Measurements from ENCODE around the gene C6orf52. TPM values are rescaled to one million over a fixed set of nuclear protein-coding genes. Genes with fewer than 3 reads are reported as not detected.
A peak's percentile ranks its signal among the peaks of the same experiment; 100 is the strongest.
"Not testable (repeated sequence)": the region's sequence is repeated elsewhere in the genome, so short reads cannot be mapped to it uniquely, and the experiment has no call there.

The C6orf52 gene
- total RNA-seq, 4 donors from 2014 or later = not detected

DNA sequence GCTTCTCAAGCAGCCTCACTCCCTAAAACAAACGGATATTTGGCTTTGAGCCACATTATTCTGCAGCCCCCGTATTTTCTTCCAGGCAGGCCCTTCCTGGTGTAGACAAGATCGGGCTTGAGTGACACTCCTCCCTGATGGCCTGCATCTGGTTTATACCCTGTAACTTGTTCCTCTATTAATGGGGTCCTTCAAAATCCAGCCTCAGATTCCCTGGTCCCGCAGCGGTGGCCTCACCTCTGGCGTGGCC lies 28.1 kb upstream of the C6orf52 start:
- TF ChIP-seq, protein P1, sequence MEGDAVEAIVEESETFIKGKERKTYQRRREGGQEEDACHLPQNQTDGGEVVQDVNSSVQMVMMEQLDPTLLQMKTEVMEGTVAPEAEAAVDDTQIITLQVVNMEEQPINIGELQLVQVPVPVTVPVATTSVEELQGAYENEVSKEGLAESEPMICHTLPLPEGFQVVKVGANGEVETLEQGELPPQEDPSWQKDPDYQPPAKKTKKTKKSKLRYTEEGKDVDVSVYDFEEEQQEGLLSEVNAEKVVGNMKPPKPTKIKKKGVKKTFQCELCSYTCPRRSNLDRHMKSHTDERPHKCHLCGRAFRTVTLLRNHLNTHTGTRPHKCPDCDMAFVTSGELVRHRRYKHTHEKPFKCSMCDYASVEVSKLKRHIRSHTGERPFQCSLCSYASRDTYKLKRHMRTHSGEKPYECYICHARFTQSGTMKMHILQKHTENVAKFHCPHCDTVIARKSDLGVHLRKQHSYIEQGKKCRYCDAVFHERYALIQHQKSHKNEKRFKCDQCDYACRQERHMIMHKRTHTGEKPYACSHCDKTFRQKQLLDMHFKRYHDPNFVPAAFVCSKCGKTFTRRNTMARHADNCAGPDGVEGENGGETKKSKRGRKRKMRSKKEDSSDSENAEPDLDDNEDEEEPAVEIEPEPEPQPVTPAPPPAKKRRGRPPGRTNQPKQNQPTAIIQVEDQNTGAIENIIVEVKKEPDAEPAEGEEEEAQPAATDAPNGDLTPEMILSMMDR (IDR thresholded peaks at IDR 0.05) = no peak
- intact Hi-C loops (cut with DNase I; ENCODE audit: low total_unique reads) = no loop called here
- no peak for DNase-seq (ENCODE audit: low spot score in 2 of 2)
- 0% methylated on average over 5 to 6 of the region's 6 CpGs for WGBS, 2 donors
- peak overlapping the region; percentile 21 for H3K4me3 ChIP-seq (ENCODE audit: low read depth, poor library complexity, severe bottlenecking)

DNA sequence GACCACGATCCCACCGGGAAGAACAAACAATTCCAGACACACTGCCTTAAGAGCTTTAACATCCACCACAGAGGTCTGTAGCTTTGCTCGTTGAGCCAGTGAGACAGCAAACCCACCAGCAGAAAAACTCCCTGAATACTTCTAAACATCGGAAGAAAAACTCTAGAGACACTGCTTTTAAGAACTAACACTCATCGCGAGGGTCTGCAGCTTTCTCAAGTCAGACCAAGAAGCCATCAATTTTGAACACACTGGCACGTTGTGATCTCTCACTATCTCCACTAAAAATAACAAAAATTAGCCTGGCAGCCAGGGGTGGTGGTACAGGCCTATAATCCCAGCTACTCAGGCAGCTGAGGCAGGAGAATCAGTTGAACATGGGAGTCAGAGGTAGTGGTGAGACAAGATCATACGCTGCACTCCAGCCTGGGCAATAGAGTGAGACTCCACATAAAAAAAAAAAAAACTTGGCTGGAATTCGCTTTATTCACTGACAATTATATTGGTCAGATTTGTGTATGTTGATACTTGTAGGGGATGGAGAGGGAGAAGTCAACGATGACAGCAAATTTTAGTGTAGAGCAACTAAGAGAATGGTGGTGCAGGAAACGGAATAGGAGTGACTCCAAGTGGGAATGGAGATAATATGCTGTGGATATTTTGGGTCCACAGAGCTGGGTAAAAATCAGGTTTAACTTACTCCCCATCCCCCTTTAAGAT lies 27.6 kb upstream of the C6orf52 start:
- intact Hi-C loops (cut with DNase I; ENCODE audit: low total_unique reads) = no loop called here
- no peak for DNase-seq (ENCODE audit: low spot score in 2 of 2)
- peak overlapping the region; percentile 21 for H3K4me3 ChIP-seq (ENCODE audit: low read depth, poor library complexity, severe bottlenecking)
- 75% methylated on average over 11 of the region's 11 CpGs for WGBS, 2 donors
- TF ChIP-seq, protein P1 (IDR thresholded peaks at IDR 0.05) = no peak
- no peak for TF ChIP-seq POLR2A (IDR thresholded peaks at IDR 0.05)

DNA sequence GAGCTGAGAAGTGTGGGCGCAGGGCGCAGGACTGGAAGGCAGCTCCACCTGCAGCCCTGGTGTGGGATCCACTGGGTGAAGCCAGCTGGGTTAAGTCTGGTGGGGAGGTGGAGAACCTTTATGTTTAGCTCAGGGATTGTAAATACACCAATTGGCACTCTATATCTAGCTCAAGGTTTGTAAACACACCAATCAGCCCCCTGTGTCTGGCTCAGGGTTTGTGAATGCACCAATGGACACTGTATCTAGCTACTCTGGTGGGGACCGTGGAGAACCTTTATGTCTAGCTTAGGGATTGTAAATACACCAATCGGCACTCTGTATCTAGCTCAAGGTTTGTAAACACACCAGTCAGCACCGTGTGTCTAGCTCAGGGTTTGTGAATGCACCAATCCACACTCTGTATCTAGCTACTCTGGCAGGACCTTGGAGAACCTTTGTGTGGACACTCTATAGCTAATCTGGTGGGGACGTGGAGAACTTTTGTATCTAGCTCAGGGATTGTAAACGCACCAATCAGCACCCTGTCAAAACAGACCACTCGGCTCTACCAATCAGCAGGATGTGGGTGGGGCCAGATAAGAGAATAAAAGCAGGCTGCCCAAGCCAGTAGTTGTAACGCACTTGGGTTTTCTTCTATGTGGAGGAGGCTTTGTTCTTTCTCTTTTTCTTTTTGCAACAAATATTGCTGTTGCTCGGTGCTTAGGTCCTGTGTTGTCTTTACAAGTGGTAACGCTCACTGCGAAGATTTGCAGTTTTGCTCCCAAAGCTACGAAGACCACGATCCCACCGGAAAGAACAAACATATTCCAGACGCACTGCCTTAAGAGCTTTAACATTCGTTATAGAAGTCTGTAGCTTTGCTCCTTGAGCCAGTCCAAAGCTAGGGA lies 26.8 kb upstream of the C6orf52 start:
- H3K4me3 ChIP-seq (ENCODE audit: low read depth, poor library complexity, severe bottlenecking) = peak overlapping the region; percentile 44
- intact Hi-C loops (cut with DNase I; ENCODE audit: low total_unique reads); DNase-seq (ENCODE audit: low spot score in 2 of 2): not testable (repeated sequence)
- WGBS, 2 donors = 76 to 86% methylated on average over 17 of the region's 17 CpGs

- WGBS, 2 donors = 23 to 41% methylated on average over 20 to 33 of the region's 49 CpGs
- peak overlapping the region; percentile 44 for H3K4me3 ChIP-seq (ENCODE audit: low read depth, poor library complexity, severe bottlenecking)
- intact Hi-C loops (cut with DNase I; ENCODE audit: low total_unique reads) = no loop called here
- peak in 1 of 2 donors; percentile 86 for DNase-seq (ENCODE audit: low spot score in 2 of 2)
- no peak for TF ChIP-seq POLR2A (IDR thresholded peaks at IDR 0.05)
- TF ChIP-seq, protein P1 (IDR thresholded peaks at IDR 0.05) = no peak
Measured at GRCh38 chr6:10720265-10720959, 26.0 kb upstream of the C6orf52 start.

GRCh38 chr6:10719964-10720264 lies 25.5 kb upstream of the C6orf52 start:
- intact Hi-C loops (cut with DNase I; ENCODE audit: low total_unique reads) = no loop called here
- 16 to 20% methylated on average over 11 to 18 of the region's 21 CpGs for WGBS, 2 donors
- H3K4me3 ChIP-seq (ENCODE audit: low read depth, poor library complexity, severe bottlenecking) = peak overlapping the region; percentile 44
- DNase-seq (ENCODE audit: low spot score in 2 of 2) = peak in 1 of 2 donors; percentile 47
- no peak for TF ChIP-seq POLR2A (IDR thresholded peaks at IDR 0.05)
- TF ChIP-seq, protein P1 (IDR thresholded peaks at IDR 0.05) = no peak

DNA sequence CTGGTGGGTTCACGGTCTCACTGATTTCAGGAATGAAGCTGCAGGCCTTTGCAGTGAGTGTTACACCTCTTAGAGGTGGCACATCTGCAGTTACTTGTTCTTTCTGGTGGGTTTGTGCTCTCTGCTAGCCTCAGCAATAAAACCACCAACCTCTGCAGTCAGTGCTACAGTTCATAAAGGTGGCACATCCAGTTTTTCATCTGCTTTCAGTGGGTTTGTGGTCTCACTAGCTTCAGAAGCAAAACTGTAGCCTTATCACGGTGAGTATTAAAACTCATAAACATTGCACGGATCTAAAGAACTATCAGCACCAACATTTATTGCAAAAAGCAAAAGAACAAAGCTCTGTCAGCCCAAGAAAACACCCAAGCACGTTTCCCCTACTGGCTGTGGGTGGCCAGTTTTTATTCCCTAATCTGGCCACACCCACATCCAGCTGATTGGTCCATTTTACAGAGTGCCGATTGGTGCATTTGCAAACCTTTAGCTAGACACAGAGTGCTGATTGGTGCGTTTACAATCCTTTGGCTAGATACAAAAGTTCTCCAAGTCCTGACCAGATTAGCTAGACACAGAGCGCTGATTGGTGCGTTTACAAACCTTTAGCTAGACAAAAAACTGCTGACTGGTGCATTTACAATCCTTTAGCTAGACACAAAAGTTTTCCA lies 25.0 kb upstream of the C6orf52 start:
- 62 to 70% methylated on average over 8 of the region's 8 CpGs for WGBS, 2 donors
- DNase-seq (ENCODE audit: low spot score in 2 of 2) = no peak
- H3K4me3 ChIP-seq (ENCODE audit: low read depth, poor library complexity, severe bottlenecking) = no peak overlapping the region
- TF ChIP-seq, protein P1 (IDR thresholded peaks at IDR 0.05) = no peak
- no peak for TF ChIP-seq POLR2A (IDR thresholded peaks at IDR 0.05)
- intact Hi-C loops (cut with DNase I; ENCODE audit: low total_unique reads) = no loop called here

Data from lower leg skin (tissue), 4 donors.